Kidney (tissue), 14 donors: ENCODE data around the gene GLT1D1. TPM values are rescaled to one million over a fixed set of nuclear protein-coding genes. Genes with fewer than 3 reads are reported as not detected.

ENCODE experiments used
- DNase-seq, 5 donors: peaks; one replicate each; pipeline ENCODE4 v3.0.0-alpha.2; 2013 to 2020
- FAIRE-seq: peaks from 2 replicates; lab custom pipeline; 2012; peaks lifted over from hg19 to GRCh38; lab: Jason Lieb, UNC
- H3K27ac ChIP-seq, 2 donors: one replicate each; pipeline ENCODE4 v1.7.0; 2013; ENCODE audit warnings: low read depth in 2 of 2, low read length in 2 of 2, inconsistent platforms in 1 of 2
- H3K27me3 ChIP-seq: one replicate; pipeline ENCODE4 v1.7.1; 2013; ENCODE audit warnings: low read length, inconsistent platforms; ENCODE audit not compliant: control insufficient read depth, insufficient read depth
- H3K36me3 ChIP-seq, 3 donors: one replicate each; pipeline versions ENCODE4 v1.7.0 to v1.7.1; 2013; ENCODE audit warnings: low read length in 3 of 3, control low read depth in 1 of 3, inconsistent platforms in 1 of 3; ENCODE audit not compliant: insufficient read depth in 3 of 3, control insufficient read depth in 2 of 3
- H3K4me1 ChIP-seq, 3 donors: one replicate each; pipeline versions ENCODE4 v1.7.0 to v1.7.1; 2013; ENCODE audit warnings: low read length in 3 of 3, inconsistent platforms in 1 of 3, low read depth in 1 of 3; ENCODE audit not compliant: control insufficient read depth in 2 of 3, insufficient read depth in 2 of 3
- H3K4me3 ChIP-seq, 3 donors: one replicate each; pipeline versions ENCODE4 v1.7.0 to v1.8.1; 2013; ENCODE audit warnings: low read length in 3 of 3, control low read depth in 1 of 3, inconsistent platforms in 1 of 3
- H3K9ac ChIP-seq, 3 donors: one replicate each; pipeline versions ENCODE4 v1.7.0 to v1.7.1; 2013; ENCODE audit warnings: low read length in 3 of 3, control low read depth in 1 of 3, inconsistent platforms in 1 of 3
- H3K9me3 ChIP-seq, 3 donors: one replicate each; pipeline versions ENCODE4 v1.7.0 to v1.7.1; 2013; ENCODE audit warnings: low read length in 3 of 3, control low read depth in 1 of 3, inconsistent platforms in 1 of 3; ENCODE audit not compliant: control insufficient read depth in 2 of 3, insufficient read depth in 1 of 3
- intact Hi-C: fragments of 100-400 bp; cut with DNase I; formaldehyde crosslinking; loops from one replicate; pipeline ENCODE4 v1.11.1; 2022
- polyA plus RNA-seq: library from polyadenylated mRNA; stranded (reverse); fragments of 350-450 nt; fragmentation: Illumina TruSeq; extraction: RNeasy Lipid Tissue Mini Kit (QIAGEN cat#74804); gene quantifications from one replicate; pipeline ENCODE4 v1.2.3, GENCODE V29; 2014; ENCODE audit warnings: low read depth, low replicate concordance; ENCODE audit not compliant: insufficient read depth
- total RNA-seq: library from RNA; stranded (reverse); fragmentation: NEBNext Ultra II Directional; extraction: Animal tissue kit (Norgen Biotek cat#: 25700); gene quantifications from one replicate; pipeline ENCODE4 v1.2.1, GENCODE V29; 2021
- TF ChIP-seq, protein P1 (sequence below): IDR thresholded peaks from 3 replicates; pipeline ENCODE4 v1.5.1; 2012; ENCODE audit warnings: mild to moderate bottlenecking, moderate library complexity, borderline replicate concordance; ENCODE audit not compliant: insufficient read depth; ENCODE audit errors: extremely low read depth
- donor health status: control.
- donor health status: control.
- donor health status: control.
- donor health status: control.
- donor health status: control.
- donor health status: DM: yes; HTN: yes; CAD: no.
- donor health status: Normal renal cell carcinoma (clear cell type).

Gene GLT1D1
- total and polyA plus RNA-seq, 2 donors from 2014 or later = 0.41 to 0.45 TPM

DNA sequence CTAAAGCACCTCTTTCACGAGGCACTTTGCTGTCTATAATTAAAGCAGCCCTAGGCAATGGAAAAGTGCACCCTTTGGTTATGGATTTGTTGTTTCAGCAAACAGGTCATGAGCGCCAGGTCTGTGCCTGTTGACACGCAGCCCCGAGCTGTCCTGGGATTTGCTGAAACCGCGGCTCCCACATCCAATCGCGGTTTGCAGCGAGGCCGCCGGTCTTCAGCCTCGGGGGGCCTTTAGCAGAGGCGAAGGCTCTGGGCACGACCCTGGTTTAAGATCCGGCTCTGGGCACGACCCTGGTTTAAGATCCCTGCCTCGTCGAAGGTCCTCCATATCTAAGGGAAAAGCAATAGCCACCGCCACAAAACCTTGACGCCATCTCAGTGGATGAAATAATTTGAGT is 79.2 kb downstream of the GLT1D1 start:
- no peak overlapping the region for H3K27ac ChIP-seq
- FAIRE-seq (no peak), DNase-seq (no peak)
- no peak overlapping the region for H3K9ac ChIP-seq
- H3K4me3 ChIP-seq = no peak overlapping the region
- intact Hi-C loops = no loop called here
- H3K36me3 ChIP-seq = no peaks in the 10 kb centered on the region
- H3K9me3 ChIP-seq = no peaks in the 10 kb centered on the region
- TF ChIP-seq, protein P1, sequence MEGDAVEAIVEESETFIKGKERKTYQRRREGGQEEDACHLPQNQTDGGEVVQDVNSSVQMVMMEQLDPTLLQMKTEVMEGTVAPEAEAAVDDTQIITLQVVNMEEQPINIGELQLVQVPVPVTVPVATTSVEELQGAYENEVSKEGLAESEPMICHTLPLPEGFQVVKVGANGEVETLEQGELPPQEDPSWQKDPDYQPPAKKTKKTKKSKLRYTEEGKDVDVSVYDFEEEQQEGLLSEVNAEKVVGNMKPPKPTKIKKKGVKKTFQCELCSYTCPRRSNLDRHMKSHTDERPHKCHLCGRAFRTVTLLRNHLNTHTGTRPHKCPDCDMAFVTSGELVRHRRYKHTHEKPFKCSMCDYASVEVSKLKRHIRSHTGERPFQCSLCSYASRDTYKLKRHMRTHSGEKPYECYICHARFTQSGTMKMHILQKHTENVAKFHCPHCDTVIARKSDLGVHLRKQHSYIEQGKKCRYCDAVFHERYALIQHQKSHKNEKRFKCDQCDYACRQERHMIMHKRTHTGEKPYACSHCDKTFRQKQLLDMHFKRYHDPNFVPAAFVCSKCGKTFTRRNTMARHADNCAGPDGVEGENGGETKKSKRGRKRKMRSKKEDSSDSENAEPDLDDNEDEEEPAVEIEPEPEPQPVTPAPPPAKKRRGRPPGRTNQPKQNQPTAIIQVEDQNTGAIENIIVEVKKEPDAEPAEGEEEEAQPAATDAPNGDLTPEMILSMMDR = no peak
- H3K4me1 ChIP-seq = no peaks in the 10 kb centered on the region
- no peaks in the 10 kb centered on the region for H3K27me3 ChIP-seq

DNA sequence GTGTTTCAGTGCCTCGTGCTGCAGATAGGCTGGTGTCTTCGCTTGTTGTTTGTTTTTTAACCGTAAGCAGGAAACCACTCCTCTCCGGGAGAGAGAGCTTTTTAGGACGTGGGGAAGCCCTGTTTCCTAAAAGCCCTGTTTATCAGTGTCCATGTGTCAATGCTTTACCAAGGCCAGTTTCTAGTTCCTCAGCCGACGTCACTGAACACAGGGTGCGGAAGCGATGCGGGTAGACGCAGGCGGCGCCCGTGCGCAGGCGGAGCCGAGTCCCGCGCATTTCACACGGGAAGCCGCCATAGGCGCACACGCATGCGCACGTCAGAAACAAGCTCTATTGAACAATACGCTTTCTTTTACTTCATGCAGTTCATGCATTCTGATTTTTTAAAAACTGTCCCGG is 79.8 kb downstream of the GLT1D1 start:
- DNase-seq (no peak), FAIRE-seq (no peak)
- Histone ChIP-seq H3K9ac (no peak overlapping the region), H3K4me1 (no peaks in the 10 kb centered on the region), H3K27me3 (no peaks in the 10 kb centered on the region), H3K4me3 (no peak overlapping the region), H3K27ac (no peak overlapping the region), H3K9me3 (no peaks in the 10 kb centered on the region), H3K36me3 (no peaks in the 10 kb centered on the region)
- TF ChIP-seq, protein P1 = no peak
- intact Hi-C loops = no loop called here

DNA sequence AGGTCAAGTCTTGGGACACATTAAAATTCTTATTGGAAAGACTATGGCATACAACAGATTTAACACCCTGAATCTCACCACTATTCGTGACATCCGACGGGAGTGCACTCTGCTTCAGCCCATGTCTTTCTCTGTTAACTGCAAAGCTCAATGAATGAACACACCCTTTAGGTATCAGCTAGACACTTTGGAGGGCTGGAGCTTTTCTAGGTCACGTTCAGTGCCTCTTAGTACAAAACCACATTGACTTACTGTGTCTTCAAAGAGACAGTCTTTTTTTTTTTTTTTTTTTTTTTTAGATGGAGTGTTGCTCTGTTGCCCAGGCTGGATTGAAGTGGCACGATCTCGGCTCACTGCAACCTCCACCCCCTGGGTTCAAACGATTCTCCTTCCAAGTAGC is 80.6 kb downstream of the GLT1D1 start:
- FAIRE-seq (no peak), DNase-seq (no peak)
- Histone ChIP-seq H3K27me3 (no peaks in the 10 kb centered on the region), H3K9ac (no peak overlapping the region), H3K36me3 (no peaks in the 10 kb centered on the region), H3K4me1 (no peaks in the 10 kb centered on the region), H3K27ac (no peak overlapping the region), H3K9me3 (no peaks in the 10 kb centered on the region), H3K4me3 (no peak overlapping the region)
- intact Hi-C loops = no loop called here
- TF ChIP-seq, protein P1 = no peak

DNA sequence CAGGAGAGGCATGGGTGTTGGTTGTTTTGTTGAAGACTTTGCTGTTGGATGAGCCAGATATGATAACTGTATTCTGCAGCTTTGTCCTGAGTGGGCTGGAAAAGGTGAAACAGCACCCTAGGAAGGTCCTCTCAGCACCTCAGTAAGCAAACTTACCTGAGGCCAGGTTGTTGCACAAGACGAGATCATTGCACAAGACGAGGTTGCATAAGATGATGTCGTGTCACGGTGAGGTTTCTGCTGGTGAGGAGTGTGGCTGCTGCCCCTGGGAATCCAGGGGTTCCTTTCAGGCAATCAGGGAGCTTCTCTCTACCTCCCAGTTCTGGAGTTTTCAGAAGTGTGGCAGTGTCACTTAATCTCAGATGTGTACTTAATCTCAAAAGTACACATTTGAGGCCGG is 85.6 kb downstream of the GLT1D1 start:
- Histone ChIP-seq H3K4me1 (no peaks in the 10 kb centered on the region), H3K9ac (no peak overlapping the region), H3K27ac (no peak overlapping the region), H3K36me3 (no peaks in the 10 kb centered on the region), H3K9me3 (no peaks in the 10 kb centered on the region), H3K4me3 (no peak overlapping the region), H3K27me3 (no peaks in the 10 kb centered on the region)
- no peak for DNase-seq
- TF ChIP-seq, protein P1 = no peak
- FAIRE-seq = no peak
- intact Hi-C loops = no loop called here
